Hepatocyte (in vitro differentiated cells): Measurements from ENCODE around the gene ITGA5.

ENCODE experiments used
- CTCF ChIP-seq: fragments of 200-600 bp; sonication (generic); IDR thresholded peaks from 2 replicates; pipeline ENCODE4 v1.5.1; 2016; ENCODE audit warnings: antibody characterized with exemption, mild to moderate bottlenecking; ENCODE audit not compliant: poor library complexity
- EZH2 ChIP-seq: fragments of 200-600 bp; sonication (generic); IDR thresholded peaks from 2 replicates; pipeline ENCODE4 v1.6.1; 2016; ENCODE audit warnings: antibody characterized with exemption, mild to moderate bottlenecking, borderline replicate concordance

DNA sequence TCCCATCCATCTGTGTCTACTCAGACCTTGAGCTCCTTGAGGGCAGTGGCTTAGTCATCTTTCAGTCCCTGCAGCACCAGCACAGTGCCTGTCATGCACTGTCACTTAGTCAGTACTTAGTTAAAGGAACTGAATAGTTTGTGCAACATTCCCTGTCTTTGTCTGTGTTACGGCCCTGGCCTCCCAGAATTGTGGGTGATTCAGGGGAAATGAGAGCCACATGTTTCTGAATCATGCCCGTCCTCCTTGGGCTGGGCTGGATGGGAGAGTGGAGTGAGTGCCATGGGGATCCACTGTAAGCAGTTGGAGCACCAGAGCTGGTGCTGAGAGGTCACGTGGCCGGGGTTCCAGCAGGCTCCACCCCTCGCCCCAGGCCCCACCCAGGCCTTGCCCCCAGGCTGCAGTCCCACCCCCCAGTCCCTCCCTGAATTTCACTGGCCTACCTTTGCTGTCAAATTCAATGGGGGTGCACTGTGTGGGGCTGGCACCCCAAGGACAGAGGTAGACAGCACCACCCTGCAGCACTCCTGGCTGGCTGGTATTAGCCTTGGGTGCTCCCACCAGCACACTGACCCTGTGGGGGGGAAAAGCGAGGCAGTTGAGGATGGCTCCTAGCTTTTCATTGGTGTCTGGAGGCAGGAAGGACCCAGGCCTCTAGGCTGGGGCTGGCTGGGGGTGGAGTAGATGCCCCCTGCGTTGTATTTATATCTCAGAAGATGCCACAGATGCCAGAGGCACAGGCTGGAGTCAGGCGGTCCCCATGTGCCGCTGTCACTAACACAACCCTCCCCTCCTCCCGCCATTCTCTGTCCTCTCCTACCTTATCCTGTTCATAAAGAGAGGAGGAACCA is 7.5 kb downstream of the ITGA5 start:
- TF ChIP-seq CTCF (no peak), EZH2 (no peak)
